GM21717 (cell line): ENCODE measurements around the gene CLCN5.

Experiments used
- ATAC-seq: cut with Tn5 transposase; IDR thresholded peaks from one replicate; pipeline ENCODE4 v1.9.1; 2021; ENCODE audit warnings: mild to moderate bottlenecking, moderate library complexity; ENCODE audit not compliant: unreplicated experiment

Gene CLCN5

DNA sequence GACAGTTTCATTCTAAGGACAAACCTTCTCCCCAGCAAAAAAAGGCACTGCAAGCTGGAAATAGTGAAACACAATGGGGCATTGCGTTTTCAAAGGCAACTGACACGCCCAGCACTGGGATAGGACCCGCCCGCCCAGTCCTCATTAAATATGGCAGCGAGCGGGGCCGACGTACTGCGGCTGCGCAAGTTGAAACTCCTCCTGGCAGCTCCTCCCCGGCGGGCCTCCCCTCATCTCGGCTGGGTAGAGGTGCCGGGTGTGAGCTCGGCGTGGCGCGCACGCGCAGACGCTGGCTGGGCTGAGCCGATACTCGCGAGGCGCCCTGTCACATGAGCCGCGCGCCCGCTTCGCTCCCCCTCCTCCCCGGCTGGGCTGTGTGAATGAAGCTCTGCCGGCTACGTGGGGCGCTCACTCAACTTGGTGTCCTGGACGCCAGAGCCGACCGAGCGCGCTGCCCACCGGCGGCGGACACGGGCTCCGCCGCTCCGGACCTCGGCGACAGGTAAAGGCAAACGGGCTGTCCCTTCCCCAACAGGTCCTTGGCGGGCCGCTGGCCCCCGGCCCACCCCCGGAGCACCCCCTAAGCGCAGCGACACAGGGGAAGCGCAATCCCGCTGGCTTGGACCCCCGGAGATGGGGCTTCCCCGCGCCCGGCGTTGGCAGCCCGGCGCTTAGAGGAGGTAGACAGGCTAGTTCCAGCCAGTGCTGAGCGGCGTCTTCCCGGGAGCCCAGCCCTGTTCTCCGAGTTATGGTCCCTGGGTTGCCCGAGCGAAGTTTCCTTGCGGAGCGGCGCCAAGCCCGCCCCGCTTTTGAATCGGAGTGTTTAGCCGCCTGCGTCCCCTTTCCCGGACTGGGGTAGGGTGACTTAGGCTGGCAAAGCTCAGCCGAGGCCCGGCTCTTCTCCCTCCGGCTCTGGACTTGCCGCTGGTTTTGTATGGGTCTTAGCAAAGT, at the start of gene CLCN5:
Gene CLCN5, plus strand, starts transcription at position 306 of the 951 bp plus-strand sequence. CDS start 2,703 bp downstream, outside the sequence.
- ATAC-seq = peak; percentile 97

DNA sequence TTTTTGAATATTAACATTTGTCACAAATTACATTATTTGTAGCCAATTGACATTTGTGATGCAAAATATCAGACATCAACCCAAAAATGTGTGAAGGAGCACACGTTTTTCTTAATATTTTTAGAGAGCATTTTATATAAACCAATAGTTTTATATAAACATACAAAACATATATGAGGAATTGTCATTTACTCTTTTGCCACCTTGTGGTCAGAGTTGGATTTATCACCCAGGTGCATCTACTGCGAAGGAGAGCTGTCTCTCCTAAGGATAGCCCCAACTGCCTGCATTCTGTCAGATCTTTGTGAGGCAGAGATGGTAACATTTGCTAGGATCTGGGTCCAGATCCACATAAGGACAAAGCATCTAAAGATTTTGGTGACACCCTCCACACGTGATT, 45.6 kb upstream of the CLCN5 start:
- ATAC-seq = no peak

DNA sequence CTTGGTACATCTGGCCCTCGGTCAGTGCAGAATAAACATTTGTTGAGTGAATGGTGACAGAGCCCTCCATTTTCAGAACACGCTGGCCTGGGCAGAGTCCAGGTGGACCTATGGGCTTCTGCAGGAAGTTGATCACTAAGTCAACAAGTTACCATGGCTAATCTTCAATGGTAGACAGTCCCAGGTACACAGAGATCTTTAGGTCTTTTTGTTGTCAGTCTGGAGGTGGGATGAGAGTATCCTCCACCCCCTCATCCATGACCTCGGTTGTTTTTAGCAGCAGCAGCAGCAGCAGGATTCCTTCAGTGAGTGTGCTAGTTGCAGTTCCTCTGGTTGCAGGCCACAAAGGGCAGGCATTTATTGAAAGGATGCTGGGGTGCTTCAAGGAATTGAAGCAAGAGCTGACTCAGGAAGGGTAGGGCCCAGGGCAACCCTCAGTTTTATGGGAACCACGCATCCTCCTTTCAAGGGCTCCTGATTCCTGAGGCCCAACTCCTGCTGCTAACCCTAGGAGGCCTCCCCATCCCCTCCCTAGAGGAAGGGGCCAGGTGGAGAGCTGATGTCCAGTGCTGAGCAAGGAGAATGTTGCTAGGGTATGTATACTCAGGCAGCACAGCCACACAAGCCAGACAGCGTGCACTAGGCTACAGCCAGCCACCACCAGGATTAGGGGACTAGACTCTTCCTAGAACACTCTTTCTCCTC, 44.8 kb upstream of the CLCN5 start:
- ATAC-seq = no peak

DNA sequence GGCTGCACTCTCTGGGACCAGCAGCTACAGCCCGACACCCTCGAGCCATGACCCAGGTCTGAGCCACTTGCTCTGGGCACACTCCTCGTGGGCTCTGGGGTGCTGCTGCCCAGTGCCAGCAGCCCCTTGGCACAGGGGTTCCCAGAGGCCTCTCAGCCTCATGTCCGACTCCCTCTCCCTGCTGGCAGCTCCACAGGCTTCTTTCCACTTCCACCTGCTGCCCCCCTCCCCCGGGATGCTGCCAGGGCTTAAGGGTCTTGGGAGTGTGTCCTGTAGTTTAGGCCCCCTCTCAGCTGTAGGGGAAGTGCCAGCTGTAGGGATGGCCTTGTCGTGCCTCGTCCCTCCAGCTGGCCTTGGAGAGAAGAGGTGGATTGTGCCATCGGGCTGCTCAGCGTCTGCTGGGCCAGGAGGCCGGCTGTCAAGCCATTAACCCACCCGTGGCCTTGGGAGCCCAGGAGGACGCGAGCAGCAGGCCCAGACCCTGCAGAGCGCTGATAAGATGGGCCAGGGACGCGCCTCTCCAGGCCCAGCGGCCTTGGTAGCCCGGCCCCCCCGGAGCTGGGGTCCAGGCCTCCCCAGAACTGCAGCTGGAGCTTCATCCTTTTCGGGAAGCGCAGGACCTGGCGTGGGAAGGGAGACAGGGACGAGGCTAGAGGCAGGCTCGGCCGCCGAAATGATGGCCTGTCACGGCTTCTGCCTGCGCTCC, 44.1 kb upstream of the CLCN5 start:
- ATAC-seq = no peak

DNA sequence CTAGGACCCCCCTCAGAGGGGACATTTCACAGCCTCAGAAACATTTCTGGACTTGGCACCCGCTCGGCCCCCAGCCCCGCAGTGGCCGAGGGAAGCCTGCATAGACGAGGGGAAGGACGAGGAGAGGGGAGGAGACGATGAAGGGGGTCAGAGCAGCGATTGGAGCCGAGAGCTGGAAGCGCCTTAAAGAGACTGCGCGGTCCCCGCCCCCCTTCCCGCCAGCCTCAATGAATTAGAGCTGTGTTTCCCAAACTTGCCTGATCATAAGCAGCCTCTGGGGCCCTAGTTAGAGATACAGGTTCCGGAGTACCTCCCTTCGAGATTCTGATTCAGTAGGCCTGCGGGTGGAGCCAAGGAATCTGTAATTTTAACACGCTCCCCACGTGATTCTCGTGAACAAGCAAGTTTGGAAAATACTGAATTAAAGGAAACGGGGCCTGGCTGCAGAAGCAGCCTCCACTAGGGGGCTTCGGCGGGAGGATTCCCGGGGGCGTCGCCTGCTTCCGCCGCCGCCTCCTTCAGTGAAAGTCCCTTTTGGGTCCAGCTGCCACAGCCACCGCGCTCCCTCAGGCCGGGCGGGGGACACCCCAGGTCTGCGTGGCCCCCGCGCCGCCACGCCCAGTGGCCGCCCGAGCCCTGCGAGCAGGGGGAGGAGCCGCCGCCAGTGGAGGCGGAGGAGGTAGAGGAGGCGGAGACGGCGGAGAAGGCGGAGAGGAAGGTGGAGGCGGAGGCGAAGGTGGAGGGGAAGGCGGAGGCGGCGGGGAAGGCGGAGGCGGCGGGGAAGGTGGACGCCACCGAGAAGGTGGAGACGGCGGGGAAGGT, 43.4 kb upstream of the CLCN5 start, which contains the start of gene USP27X:
Gene USP27X, plus strand, starts transcription at position 651 of the 822 bp plus-strand sequence. CDS start 824 bp downstream, outside the sequence.
- peak; percentile 89 for ATAC-seq

DNA sequence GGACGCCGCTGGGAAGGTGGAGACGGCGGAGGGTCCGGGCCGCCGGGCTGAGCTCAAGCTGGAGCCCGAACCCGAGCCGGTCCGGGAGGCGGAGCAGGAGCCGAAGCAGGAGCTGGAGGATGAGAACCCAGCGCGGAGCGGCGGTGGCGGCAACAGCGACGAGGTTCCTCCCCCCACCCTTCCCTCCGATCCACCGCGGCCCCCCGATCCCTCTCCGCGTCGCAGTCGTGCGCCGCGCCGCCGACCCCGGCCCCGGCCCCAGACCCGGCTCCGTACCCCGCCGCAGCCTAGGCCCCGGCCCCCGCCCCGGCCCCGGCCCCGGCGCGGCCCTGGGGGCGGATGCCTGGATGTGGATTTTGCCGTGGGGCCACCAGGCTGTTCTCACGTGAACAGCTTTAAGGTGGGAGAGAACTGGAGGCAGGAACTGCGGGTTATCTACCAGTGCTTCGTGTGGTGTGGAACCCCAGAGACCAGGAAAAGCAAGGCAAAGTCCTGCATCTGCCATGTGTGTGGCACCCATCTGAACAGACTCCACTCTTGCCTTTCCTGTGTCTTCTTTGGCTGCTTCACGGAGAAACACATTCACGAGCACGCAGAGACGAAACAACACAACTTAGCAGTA, 42.6 kb upstream of the CLCN5 start:
- peak; percentile 9 for ATAC-seq

DNA sequence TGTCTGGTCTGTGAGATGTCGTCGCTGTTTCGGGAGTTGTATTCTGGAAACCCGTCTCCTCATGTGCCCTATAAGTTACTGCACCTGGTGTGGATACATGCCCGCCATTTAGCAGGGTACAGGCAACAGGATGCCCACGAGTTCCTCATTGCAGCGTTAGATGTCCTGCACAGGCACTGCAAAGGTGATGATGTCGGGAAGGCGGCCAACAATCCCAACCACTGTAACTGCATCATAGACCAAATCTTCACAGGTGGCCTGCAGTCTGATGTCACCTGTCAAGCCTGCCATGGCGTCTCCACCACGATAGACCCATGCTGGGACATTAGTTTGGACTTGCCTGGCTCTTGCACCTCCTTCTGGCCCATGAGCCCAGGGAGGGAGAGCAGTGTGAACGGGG, 41.7 kb upstream of the CLCN5 start:
- ATAC-seq = no peak

DNA sequence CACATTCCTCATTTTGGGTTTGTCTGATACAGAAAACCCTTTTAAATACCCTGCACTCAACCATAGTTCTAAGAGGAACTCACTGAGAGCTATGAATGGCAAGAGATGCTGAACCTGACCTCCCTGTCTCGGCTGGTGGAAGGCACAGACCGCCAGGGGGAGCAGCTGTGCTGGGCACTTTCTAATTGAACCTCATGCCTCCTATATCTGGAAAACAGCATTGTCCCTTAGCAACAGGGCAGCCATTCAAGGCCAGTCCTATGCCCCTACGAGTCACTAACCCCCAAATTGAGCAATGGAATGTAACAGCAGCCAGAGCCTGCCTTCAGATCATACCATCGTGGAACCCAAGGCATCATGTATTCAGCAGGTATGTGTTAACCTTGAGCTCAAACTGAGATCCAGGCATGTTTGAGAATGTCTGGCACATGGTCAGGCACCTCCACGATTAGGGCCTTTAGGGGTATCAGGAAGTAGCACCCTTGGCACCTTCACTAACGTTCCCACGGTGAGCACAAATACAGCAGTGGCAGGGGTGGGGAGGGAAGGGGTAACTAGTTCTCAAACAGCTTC, 38.0 kb upstream of the CLCN5 start:
- ATAC-seq = peak; percentile 51

DNA sequence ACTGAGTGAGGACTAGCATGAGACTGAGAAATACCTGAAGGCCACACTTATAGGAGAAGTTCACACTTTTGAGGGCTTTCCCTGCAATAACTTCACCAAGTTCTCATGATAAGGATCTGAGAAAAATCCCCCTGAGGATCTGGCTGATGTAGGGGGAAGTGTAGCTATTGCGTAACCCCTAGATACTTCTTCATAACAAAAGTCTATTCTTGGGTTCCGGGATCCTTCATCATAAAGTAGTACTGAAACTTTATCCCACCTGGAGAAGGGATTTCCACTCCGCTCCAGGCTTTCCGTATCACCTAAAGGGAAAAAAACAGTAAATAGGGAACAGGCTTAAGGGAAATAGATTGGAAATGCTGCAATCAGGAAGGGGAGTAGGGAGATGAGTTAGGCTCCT, 29.9 kb upstream of the CLCN5 start:
- ATAC-seq = no peak

DNA sequence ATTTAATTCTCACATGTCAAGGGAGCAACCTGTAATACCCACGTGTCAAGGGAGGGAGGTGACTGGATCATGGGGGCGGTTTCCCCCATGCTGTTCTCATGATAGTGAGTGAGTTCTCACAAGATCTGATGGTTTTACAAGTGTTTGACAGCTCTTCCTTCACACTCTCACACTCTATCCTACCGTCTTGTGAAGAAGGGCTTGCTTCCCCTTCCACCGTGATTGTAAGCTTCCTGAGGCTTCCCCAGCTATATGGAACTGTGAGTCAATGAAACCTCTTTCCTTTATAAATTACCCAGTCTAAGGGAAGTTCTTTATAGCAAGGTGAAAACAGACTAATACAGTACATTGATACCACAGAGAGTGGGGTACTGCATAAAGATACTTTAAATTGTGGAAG, 25.4 kb upstream of the CLCN5 start:
- no peak for ATAC-seq

DNA sequence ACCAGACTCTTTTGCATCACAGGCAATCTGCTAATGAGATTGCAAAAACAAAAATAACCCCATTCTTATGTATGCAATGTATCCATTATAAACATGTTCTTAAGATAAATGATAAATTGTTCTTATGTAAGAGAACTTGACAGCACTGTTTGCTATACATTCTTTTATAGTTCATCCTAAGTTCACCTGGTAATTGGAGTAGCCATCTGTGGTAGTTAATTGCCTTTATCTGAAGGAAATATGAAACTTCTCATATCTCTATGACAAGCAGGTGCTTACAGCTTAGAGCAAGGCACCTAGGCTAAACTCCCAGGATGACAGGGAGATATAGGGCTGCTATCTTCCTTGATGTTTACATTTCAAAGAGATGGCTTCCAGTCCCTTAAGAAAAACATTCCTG, 21.3 kb upstream of the CLCN5 start:
- no peak for ATAC-seq

DNA sequence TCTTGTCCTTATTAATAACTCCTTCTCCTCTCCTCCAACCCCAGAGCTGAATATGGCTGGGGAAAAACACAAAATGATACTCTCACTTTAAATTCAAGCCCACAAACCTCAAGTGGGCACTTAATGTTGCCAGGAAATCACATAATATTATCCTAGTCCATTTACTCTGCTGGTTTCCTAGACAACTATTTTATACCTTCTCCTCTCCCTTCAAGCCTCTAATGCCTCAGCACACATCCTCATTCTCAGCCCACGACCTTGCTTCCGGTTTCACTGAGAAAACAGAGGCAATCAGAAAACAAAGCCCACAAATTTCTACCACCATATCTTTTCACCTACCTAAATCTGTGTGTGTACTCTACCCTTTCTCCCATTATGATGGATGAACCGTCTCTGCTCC, 12.1 kb upstream of the CLCN5 start:
- no peak for ATAC-seq

DNA sequence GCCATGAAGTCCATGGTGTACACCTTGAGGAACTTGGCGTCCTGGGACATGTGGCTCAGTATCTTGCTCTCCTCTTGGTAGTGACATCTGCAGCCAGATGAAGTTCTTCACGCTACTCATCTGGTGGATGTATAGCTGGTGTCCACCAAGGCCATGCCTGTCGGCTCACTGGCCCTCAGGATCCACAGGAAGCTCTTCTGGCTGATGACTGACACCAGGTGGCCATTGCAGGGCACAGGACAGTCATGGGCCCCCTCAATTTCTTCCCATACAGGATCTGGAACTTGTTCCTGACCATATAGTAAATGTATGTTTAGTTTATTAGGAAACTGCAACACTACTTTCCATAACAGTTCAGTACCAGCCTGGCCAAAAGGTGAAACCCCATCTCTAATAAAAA, 10.3 kb upstream of the CLCN5 start:
- ATAC-seq = no peak

DNA sequence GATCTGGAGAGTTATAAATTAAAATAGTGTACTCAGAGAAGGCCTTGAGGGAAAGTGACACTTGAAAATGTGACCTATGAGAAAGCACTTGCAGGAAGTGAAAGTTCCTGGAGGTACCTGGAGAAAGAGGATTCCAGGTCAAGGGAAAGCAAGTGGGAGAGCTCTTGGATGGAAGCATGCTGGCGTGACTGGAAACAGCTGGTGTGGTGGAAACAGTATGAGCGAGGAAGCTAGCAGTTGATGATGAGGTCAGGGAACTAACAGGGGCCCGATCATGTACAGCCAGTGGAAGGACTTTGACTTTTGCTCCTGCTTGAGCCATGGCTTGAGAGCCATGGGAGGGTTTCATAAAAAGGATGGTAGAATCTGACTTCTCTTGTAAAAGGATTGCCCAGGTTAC, 9.5 kb upstream of the CLCN5 start:
- ATAC-seq = no peak

DNA sequence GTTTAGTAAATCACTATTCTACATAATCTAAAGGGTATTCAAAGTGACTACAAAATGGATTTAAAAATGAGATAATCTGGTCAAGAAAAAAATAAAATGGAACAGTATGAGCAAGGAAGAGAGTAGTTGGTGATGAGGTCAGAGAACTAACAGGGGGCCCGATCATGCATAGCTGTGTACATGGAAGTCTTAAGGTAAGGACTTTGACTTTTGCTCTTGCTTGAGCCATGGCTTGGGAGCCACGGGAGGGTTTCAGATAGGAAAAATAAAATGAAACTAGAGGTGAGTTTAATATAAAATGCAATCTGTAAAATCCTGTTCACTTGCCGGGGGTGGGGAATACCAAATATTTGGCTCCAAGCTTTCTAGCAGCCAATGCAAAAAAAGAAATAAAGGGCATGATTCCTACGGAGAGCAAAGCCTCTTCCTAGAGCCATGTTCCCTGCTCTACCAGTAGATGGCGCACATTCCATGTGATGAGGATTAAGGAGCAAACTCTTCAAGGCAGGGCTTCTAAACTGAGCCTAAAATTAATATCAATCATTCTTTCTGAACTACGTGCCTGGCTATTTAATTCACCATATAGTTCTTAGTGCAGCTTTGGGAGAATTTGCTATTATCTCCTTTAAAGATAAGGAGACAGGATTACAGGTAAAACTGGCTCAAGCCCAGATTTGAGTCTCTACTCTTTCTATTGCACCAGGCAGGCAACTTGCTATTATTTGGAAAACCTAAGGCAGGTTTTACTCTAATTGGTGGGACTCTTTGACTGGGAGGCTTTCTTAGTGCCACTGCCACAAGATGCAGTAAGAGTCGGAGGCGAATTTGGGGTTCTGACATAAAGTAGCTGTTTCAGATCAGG, 6.8 kb upstream of the CLCN5 start:
- ATAC-seq = peak; percentile 58

DNA sequence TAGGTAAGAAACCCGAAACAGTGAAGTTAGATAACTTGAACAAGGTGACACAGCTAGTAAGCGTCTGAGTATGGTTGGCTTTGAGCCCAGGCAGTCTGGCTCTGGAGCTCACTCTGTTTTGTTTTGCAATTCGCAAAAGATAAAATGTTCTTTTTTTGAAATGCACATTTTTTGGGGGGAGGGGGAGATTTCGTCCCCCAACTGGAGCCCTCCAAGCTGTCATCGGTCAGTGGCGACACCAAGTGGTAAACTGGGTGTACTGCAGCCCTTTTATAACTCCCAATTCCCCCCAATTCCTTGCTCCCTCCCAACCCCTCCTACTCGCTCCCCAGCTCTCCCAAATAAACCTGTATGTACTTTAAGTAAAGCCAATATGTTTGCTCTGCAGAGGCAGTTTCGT, 2.8 kb upstream of the CLCN5 start:
- no peak for ATAC-seq

DNA sequence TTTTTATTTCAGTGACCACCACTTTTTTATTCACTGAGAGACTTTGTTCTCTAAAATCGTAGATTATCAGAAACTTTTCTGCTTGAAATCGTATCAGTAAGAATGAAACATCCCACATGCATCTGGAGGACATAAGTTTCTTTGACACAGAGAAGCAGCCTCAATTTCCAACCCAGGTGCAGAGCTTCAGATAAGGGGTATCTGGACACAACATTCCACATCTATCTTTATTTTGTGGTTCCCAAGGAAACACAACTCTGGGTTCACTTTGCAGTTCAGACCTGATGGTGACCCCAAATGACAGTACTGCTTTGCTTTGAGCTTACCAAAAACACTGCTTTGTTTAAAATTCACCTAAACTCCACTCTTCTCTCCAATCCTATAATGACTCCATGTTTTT, 1.3 kb upstream of the CLCN5 start:
- ATAC-seq = no peak

DNA sequence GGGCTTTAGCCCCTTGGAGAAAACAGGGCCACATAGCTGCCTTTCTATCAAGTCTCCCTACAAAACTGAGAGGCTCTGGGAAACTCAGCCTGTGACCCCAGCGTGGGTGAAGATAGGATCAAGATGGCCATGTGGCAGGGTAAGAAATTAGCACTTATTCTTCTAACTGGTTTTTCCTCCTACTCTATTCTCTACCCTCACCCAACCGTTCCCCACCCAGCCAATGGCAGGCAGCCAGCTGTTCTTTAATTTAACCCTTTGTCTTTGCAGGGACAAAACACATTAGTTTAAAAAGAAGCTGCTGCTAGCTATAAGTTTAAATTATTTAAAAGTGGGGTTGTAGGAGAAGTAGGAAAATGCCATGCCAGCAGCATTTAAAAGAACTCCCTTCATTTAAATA, 2.8 kb downstream of the CLCN5 start:
- ATAC-seq = no peak

DNA sequence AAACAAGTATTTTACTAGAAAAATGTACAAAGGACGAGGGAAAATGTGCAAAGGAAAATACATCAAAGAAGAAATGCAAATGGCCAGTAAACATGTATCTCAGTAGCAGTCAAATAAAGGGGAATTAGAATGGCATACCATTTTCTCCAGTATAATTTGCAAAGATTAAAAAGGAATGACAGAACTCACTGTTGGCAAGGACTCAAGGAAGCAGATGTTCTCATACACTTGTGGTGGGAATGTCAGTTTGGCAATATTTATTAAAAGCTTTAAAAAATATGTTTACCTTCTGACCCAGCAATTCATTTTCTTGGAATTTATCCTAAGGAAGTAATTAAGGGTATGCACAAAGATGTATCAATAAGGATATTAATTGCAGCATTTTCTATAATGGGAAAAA, 7.6 kb downstream of the CLCN5 start:
- ATAC-seq = no peak
